Measurements from ENCODE around the gene INPP4B.

The INPP4B gene

GRCh38 chr4:142274137-142274536 is 572.0 kb downstream of the INPP4B start:
- no peak for DNase-seq

GRCh38 chr4:142272452-142272851 is 573.6 kb downstream of the INPP4B start:
- DNase-seq = no peak

DNA sequence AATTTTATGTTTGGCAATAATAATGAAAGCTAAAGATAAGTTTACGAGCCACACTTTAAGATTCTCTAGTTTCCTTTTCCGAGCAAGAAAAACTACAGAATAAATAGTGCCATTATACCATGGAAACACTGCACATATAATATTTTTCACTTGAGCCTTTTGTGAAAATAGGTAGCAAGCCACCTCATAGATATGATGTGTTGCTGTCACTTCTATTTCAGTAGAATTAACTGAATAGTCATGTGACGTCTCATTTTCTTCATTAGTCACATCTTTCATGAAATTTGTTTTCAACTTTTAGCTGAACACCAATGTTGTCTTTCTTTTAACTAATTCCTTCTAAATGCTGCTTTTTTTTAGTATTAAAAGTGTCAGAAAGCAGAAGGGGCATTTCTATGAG is 574.3 kb downstream of the INPP4B start:
- no peak for DNase-seq

GRCh38 chr4:142267101-142267500 is 579.0 kb downstream of the INPP4B start:
- no peak for DNase-seq

DNA sequence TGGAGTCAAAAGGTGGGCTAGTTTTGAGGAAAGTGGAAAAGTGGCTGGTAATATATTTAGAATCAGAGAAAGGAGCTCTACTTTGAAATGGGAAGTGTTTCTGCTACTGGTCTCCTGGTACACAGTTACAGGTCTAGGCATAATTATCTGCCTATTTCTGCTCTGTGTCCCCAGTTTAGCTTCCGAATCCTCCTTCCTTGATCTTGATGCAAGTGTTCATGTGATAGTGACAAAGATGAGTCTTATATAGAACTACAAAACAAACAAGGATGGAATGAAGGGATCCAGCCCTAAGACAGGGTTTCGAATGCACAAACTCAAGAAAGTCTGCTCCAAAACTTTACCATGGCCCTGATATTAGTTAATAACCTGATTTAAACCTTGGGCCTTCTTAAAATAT is 580.2 kb downstream of the INPP4B start:
- DNase-seq = no peak

DNA sequence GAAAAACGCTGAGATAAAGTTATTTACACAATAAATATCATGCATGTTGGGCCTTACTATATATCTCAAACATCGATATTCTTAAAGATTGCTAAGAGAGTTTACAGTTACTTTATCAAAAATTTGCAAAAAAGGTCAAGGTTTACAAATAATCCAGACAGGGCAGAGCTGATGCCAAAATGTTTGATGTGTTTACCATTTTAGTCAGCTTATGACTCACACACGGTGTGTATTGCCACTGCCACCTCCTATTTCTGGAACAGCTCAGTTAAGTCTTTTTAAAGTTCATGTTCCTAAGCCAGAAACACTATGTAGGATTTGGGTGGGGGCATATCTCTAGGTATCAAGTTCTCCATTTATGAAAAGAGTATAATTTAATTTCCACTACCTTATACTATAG is 580.6 kb downstream of the INPP4B start:
- no peak for DNase-seq

DNA sequence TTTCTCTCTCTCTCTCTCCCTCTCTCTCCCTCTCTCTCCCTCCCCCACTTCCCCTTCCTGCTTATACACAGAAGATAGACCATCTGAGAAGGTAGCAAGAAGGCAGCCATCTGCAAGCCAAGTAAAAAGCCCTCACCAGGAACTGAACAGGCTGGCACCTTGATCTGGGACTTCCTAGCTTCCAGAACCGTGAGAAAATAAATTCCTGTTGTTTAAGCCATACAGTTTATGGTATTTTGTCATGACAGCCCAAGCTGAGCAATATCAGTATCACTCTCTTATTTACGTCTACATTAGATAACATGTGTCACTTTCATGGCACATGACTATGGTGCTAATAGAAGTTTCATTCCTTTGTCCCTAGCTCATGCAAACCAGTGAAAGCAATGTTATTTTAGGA is 581.1 kb downstream of the INPP4B start:
- DNase-seq = no peak

DNA sequence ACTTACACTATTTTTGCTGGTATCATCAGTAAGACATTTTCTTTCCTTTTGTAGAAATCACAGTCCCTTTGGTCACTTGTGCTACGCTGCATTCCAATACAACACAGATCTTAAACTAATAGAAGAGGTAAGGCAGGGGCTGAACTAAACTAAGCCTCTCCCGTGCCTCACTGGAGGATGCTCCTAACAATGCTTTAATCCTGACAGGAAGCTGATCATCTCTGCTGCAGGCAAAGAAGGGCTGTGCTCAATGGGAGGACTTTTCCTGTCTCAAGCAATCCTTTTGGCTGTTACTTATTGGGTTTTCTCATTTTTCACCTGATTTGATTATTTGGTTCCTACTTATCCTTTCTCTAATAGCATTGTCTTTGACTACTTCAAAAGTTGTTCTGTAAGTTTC is 583.1 kb downstream of the INPP4B start:
- DNase-seq = no peak

- no peak for DNase-seq
These were observed 597.2 kb downstream of the INPP4B start for GRCh38 chr4:142248946-142249345.

GRCh38 chr4:142243255-142243654 is 602.8 kb downstream of the INPP4B start:
- DNase-seq = no peak

GRCh38 chr4:142242156-142242555 is 603.9 kb downstream of the INPP4B start:
- no peak for DNase-seq

- no peak for DNase-seq
These were observed 607.5 kb downstream of the INPP4B start for GRCh38 chr4:142238589-142238988.

DNA sequence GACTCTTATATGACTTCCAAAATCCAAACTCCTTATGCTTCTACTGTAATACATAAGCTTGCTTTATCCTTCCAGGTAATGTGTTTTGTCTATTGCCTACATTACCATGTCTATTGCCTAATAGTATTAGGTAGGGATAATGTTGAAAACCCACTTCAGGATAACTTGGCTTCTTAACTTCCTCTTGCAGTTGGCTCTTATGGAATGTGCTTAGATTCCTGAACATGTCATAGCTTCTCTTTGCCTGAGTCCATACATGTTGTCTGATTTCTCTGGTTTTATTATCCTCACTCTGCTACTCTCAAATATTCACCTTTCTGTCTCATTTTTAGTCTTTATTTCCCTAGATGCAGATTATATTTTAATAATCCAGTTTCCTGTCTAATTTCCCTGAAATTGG is 609.8 kb downstream of the INPP4B start:
- DNase-seq = no peak

DNA sequence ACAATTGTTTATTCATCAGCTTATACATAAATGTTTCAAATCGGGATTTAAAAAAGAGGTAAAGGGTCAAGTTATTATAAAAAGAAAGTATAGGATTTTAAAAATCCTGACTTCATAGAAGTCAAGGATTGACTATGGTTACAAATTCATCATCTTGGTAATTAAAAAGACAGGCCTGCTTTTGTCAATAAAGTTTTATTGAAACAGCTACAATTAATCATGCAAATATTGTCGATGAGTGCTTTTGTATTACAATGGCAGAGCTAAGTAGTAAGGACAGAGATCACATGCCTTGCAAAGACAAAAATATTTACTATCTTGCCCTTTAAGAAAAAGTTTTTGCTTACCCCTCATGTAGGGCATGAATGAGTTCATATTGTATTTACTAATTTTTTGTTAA is 614.3 kb downstream of the INPP4B start:
- DNase-seq = no peak

DNA sequence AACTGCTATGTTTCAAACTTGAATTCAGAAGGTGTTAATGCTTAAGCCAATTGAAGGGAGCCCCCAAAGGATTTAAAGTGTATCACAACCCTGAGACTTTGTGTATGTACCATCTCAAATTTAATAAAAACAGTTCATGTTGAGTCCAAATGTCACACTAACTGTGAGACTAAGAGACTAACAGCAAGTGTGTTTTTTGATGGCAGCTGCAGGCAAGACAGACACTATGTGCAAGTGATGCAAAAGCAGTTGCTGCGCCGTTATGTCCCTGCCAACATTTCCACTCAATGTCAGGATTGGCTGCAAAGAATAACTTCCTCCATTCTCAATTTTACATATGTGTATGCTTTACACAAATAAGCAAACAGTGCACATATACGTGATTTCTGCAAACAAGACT is 615.1 kb downstream of the INPP4B start:
- no peak for DNase-seq

GRCh38 chr4:142226014-142226413 is 620.1 kb downstream of the INPP4B start:
- no peak for DNase-seq

GRCh38 chr4:142222127-142222526 is 624.0 kb downstream of the INPP4B start:
- no peak for DNase-seq

DNA sequence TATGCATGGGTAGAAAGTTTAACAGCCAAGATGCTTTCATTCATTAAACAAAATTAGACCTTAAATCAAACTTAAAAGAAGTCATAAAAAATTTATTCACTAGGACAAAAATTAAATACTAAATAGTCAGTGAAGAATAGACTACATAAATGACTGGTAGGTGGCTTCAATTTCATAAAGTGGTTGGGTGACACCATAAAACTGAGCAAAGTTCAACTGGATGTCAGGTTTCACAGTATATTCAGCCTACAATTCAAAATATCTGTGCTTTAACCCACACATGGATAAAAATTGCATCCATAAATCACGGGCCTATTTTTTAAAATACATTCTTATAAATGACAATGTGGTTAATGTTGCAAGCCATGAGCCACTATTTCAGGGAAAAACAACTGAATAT is 627.4 kb downstream of the INPP4B start:
- no peak for DNase-seq

GRCh38 chr4:142211444-142211843 is 634.7 kb downstream of the INPP4B start:
- no peak for DNase-seq

DNA sequence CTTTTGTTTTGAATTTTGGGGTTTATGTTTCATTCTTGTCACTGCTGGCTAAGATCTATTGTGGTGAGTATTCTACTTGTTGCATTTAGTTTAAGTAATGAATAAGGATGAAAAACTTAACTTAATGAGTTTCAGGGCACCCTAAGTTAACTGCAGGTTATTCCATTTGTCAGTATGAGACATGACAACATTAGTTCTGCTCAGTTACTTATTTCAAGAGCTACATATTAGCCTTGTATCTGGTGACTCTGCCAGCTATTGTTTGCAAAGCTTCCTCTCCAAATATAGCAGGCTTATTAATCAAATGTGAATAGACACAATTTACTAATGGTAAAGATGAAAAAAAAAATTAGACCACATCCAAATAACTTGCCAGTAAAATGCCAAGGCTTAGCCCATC is 642.6 kb downstream of the INPP4B start:
- DNase-seq = no peak

GRCh38 chr4:142202404-142203332 is 643.4 kb downstream of the INPP4B start:
- DNase-seq = no peak

DNA sequence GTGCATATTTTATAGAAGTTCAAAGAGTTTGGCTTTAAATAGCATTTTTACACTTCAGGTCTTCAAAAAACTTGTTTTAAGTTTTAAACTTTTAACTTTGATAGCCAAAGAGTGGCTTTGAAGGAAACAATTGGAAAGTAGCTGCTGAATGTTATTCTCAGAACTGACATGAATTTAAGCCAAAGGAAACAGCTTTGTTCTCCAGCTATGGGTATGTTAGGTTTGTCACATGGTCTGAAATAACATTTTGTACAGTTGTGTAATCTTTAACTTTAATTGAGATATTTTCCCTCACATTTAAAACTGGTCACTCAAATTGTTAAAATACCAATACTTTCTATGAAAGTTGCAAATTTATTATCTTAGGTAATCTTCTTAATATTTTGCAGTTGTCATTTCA is 645.1 kb downstream of the INPP4B start:
- DNase-seq = no peak

GRCh38 chr4:142194905-142195304 is 651.2 kb downstream of the INPP4B start:
- DNase-seq = no peak

DNA sequence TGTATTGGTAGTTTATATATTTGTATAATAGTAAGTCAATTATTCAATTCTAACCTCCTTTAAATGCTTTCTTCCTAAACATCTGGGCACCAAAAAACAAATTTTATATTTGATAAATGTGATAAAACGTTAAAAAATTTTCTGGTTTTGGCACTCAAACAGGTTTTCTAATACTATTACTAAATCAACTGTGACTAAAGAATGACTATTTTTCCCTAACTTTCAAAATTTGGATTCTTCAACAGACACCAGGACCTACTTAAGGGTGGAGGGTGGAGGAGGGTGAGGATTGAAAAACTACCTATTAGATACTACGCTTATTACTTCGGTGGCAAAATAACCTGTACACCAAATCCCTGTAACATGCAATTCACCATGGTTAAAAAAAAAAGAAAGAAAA is 654.2 kb downstream of the INPP4B start:
- DNase-seq = no peak

DNA sequence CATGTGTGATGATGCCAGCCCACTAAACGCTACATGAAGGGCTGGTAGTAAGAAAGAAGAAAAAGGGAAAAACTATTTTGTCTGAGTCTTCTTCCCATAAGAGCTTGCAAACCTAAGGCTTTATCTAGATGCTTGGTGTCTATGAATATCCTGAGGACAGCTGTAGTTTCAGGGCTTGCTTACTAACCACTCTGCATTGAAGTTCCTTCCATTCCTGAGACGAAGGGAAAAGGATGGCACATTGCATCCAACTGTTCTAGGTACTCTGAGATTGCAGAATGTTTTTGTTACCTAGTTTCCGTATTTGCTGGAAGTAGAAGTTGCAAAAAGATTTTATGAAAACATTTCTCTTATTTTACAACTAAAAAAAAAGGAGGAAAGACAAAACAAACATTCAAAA is 665.1 kb downstream of the INPP4B start:
- DNase-seq = no peak

All from left hindlimb (tissue), 1 donor.